Embryonic facial prominence (tissue), 1 donor: ENCODE results near the gene OR6A2.

Source experiments
- DNase-seq: peaks from one replicate; pipeline ENCODE4 v3.0.0-alpha.2; 2016; ENCODE audit errors: extremely low spot score

The OR6A2 gene

DNA sequence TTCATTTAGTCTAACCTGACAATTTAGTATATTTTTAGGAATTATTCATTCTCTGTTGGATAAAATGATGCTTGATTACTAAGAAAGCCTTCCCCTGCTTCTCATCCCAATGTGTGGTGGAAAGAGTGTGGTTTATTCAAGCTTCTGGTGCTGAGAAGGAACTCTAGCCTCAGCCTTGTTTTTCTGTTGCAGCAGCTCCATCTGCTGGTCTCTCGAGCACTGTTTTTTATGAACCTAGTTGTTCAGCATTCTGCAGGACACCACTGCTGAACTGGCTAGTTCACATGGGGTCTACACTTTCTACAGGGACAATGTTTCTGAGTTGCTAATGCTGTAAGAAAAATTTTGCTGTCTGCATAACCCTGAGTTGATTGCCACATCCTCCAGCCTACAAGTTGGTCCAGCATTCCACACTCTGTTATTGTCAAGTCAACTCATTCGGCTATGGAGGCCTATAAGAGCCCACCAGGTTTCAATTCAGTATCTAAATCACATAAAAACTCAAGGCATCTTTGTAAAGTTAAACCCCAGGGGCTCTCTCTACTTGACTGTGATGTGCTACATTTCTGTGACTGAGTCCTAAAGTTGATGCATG, 42.0 kb downstream of the OR6A2 start:
- no peak for DNase-seq

- DNase-seq: no peak
Observed at GRCh38 chr11:6755953-6756347, 43.5 kb downstream of the OR6A2 start.

GRCh38 chr11:6755303-6755952, 44.1 kb downstream of the OR6A2 start:
- DNase-seq: no peak

- DNase-seq: no peak
Observed at GRCh38 chr11:6747097-6747668, 52.3 kb downstream of the OR6A2 start.

DNA sequence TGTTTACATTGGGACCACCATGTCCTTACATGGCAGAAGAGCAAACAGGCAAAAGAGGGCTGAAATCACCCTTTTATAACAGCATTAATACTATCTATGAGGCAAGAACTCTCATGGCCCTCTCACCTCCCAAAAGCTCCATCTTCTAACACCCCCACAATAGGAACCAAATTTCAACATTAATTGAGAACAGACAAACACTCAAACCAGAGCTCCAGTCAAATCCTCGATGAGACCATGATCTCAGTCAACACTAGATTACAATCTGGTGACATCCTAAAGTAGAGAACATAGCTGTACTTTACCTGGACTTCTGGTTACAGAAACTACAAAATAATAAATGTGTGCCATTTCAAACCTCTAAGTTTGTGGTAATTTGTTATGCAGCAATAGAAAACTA, 52.9 kb downstream of the OR6A2 start:
- no peak for DNase-seq

DNA sequence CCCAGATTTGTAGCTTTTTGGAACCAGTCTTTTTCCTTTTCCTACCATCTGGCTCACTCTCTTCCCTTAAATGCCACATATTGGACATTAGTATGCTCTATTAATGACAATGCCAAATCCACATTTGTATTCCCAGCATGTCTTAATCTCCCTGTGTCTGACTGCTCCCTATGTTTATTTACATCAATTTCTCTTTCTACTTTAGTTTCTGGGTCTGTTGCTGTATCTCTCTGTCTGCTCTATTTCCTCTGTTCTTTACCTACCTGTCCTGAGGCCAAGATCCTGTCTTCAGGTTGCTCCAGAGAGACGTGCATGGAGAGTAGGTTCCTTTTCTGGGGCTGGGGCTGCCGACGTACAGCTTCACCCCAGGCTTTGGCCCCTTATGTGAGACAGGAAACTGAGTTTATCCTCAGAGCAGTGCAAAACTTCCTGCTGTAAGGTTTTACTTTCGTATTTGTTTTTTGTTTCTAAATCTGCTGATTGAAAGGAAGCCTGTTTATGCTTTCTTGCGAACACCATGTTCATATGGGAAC, 53.3 kb downstream of the OR6A2 start:
- no peak for DNase-seq

GRCh38 chr11:6745465-6746015, 53.9 kb downstream of the OR6A2 start:
- no peak for DNase-seq

GRCh38 chr11:6745018-6745417, 54.5 kb downstream of the OR6A2 start:
- no peak for DNase-seq

DNA sequence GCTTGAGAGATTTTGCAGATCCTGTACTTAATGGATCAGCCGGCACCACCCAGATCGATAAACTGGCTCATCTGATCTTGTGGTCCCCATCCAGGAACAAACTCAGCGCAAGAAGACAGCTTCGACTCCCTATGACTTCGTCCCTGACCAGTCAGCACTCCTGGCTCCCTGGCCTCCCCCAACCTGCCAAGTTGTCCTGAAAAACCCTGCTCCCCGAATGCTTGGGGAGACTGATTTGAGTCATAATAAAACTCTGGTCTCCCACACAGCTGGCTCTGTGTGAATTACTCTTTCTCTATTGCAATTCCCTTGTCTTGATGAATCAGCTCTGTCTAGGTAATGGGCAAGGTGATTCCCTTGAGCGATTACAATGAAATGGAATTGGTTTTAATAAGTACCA, 57.2 kb downstream of the OR6A2 start:
- no peak for DNase-seq
